ENCODE data around the gene CLEC2B. TPM values are rescaled to one million over a fixed set of nuclear protein-coding genes. Genes with fewer than 3 reads are reported as not detected.

Gene CLEC2B
- total RNA-seq, 6 donors from 2014 or later = 8.4 to 37.8 (median 25.7) TPM

DNA sequence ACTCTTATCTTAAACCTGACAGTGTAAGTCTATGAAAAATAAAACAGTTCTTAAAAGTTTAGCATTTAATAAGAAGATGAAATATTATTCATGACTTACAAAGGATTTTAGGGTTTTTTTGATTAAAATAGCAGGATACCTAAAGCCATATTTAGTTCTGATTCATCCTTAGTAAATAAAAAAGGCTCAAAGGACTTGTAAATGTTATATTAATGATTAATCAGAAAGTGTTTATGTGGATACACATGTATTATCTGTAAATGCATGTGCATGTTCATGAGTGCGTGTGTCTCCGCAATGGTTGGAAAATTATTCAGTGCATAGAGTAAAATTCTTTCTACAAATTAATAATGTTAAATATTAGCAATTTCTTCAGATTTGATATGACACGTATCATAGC lies 37.4 kb downstream of the CLEC2B start:
- no peak for ATAC-seq (ENCODE audit: low FRiP score in 2 of 2)
- H3K4me3 ChIP-seq = no peak overlapping the region
- H3K27ac ChIP-seq = no peak overlapping the region
- no peaks in the 10 kb centered on the region for H3K36me3 ChIP-seq
- H3K4me1 ChIP-seq = no peaks in the 10 kb centered on the region
- TF ChIP-seq, protein P1, sequence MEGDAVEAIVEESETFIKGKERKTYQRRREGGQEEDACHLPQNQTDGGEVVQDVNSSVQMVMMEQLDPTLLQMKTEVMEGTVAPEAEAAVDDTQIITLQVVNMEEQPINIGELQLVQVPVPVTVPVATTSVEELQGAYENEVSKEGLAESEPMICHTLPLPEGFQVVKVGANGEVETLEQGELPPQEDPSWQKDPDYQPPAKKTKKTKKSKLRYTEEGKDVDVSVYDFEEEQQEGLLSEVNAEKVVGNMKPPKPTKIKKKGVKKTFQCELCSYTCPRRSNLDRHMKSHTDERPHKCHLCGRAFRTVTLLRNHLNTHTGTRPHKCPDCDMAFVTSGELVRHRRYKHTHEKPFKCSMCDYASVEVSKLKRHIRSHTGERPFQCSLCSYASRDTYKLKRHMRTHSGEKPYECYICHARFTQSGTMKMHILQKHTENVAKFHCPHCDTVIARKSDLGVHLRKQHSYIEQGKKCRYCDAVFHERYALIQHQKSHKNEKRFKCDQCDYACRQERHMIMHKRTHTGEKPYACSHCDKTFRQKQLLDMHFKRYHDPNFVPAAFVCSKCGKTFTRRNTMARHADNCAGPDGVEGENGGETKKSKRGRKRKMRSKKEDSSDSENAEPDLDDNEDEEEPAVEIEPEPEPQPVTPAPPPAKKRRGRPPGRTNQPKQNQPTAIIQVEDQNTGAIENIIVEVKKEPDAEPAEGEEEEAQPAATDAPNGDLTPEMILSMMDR (IDR thresholded peaks at IDR 0.05) = no peak
- TF ChIP-seq POLR2AphosphoS5 (IDR thresholded peaks at IDR 0.05) (no peak), EP300 (IDR thresholded peaks at IDR 0.05) (no peak), POLR2A (IDR thresholded peaks at IDR 0.05) (no peak)
- H3K27me3 ChIP-seq = no peaks in the 10 kb centered on the region
- no peaks in the 10 kb centered on the region for H3K9me3 ChIP-seq
- WGBS, 2 donors = 60 to 61% methylated on average over 3 of the region's 3 CpGs
- DNase-seq = no peak

DNA sequence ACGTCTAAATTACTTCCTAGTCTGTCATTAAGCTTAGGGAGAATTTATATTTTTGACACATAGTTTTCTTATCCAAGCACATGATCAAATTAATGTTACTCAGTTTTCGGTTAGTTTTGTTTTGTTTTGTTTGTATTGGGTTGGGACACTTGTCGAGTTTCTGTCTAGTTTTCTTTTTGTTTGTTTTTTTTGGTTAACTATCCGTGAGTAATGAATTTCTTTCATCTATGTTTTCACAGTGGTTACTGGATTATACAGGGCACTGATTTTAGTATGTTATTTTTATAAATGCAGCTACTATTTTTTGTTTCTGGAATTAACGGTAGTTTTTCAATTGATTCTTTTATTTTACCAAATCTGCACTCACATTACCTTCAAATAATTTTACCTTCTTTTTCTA lies 39.2 kb downstream of the CLEC2B start:
- H3K4me1 ChIP-seq = no peaks in the 10 kb centered on the region
- H3K27ac ChIP-seq = no peak overlapping the region
- no peaks in the 10 kb centered on the region for H3K27me3 ChIP-seq
- no peak for ATAC-seq (ENCODE audit: low FRiP score in 2 of 2)
- no peak for DNase-seq
- TF ChIP-seq POLR2AphosphoS5 (IDR thresholded peaks at IDR 0.05) (no peak), POLR2A (IDR thresholded peaks at IDR 0.05) (no peak), EP300 (IDR thresholded peaks at IDR 0.05) (no peak)
- TF ChIP-seq, protein P1 (IDR thresholded peaks at IDR 0.05) = no peak
- H3K36me3 ChIP-seq = no peaks in the 10 kb centered on the region
- H3K4me3 ChIP-seq = no peak overlapping the region
- WGBS, 2 donors = 75 to 77% methylated on average over 5 of the region's 5 CpGs
- no peaks in the 10 kb centered on the region for H3K9me3 ChIP-seq

DNA sequence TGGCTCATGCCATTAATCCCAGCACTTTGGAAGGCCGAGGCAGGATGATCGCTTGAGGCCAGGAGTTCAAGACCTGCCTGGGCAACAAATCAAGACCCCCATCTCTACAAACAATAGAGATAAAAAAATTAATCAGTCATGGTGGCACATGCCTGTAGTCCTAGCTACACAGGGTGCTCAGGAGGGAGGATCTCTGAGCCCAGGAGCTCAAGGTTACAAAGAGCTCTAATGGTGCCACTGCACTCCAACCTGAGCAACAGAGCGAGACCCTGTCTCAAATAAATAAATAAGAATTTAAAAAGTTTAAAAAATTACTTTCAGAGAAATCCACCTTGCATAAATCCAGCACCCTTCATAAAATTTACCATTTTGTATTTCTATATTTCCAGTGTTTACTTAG lies 39.7 kb downstream of the CLEC2B start:
- ATAC-seq (ENCODE audit: low FRiP score in 2 of 2) = no peak
- no peaks in the 10 kb centered on the region for H3K36me3 ChIP-seq
- 93 to 95% methylated on average over 3 of the region's 3 CpGs for WGBS, 2 donors

DNA sequence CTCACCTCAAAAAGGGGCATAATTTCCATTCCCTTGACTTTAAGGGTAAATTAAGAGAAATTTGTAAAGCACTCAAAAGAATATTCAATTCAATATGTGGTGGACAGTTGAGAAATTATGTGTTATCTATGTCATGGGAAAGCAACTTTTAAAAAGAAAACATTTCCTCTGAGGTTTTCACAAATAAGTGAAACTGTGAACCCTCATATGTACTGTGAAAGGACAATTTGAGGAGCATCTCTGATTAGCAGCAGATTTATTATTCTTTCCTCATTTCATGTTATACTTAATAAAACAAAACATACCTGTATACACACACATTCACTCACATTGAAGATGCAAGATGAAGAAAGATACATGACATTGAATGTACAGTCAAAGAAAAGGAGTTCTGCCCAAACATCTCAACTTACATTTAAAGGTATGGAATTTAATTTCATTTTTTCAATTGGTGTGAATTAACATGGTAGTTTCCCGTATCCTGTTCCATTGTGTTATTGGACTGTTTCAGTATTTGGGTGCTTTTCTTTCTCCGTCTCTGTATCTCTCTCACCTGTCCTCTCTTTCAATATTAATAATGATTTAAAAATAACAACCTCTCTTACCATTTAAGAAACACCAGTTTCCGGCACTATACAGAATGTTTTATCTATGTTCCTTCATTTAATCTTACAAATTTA lies 41.8 kb downstream of the CLEC2B start, which contains the start of gene KLRF1:
KLRF1 (plus strand) TSS at position 273 of the 680 bp plus-strand sequence; CDS start at position 337, 64 bp downstream.
- 90 to 91% methylated on average over 3 of the region's 3 CpGs for WGBS, 2 donors
- H3K9me3 ChIP-seq = no peaks in the 10 kb centered on the region
- ATAC-seq (ENCODE audit: low FRiP score in 2 of 2) = no peak

More for the DNA sequence above, 39.7 kb downstream of the CLEC2B start:
- Histone ChIP-seq H3K4me3 (no peak overlapping the region), H3K27ac (no peak overlapping the region), H3K27me3 (no peaks in the 10 kb centered on the region), H3K9me3 (no peaks in the 10 kb centered on the region), H3K4me1 (no peaks in the 10 kb centered on the region)
- TF ChIP-seq, protein P1 (IDR thresholded peaks at IDR 0.05) = no peak
- TF ChIP-seq POLR2AphosphoS5 (IDR thresholded peaks at IDR 0.05) (no peak), EP300 (IDR thresholded peaks at IDR 0.05) (no peak), POLR2A (IDR thresholded peaks at IDR 0.05) (no peak)
- no peak for DNase-seq

More for the DNA sequence above, 41.8 kb downstream of the CLEC2B start, which contains the start of gene KLRF1:
- no peaks in the 10 kb centered on the region for H3K36me3 ChIP-seq
- no peaks in the 10 kb centered on the region for H3K27me3 ChIP-seq
- TF ChIP-seq, protein P1 (IDR thresholded peaks at IDR 0.05) = no peak
- TF ChIP-seq EP300 (IDR thresholded peaks at IDR 0.05) = no peak
- no peak for TF ChIP-seq POLR2AphosphoS5 (IDR thresholded peaks at IDR 0.05)
- TF ChIP-seq POLR2A (IDR thresholded peaks at IDR 0.05) = no peak
- no peak within 1 kb of the TSS for H3K27ac ChIP-seq
- H3K4me3 ChIP-seq = no peak within 1 kb of the TSS
- no peaks in the 10 kb centered on the region for H3K4me1 ChIP-seq
- DNase-seq = no peak
